ENCODE measurements around the gene CACNA2D3. TPM values are rescaled to one million over a fixed set of nuclear protein-coding genes. Genes with fewer than 3 reads are reported as not detected.

CACNA2D3 gene
- total RNA-seq, 1 experiment from 2014 or later: not detected

DNA sequence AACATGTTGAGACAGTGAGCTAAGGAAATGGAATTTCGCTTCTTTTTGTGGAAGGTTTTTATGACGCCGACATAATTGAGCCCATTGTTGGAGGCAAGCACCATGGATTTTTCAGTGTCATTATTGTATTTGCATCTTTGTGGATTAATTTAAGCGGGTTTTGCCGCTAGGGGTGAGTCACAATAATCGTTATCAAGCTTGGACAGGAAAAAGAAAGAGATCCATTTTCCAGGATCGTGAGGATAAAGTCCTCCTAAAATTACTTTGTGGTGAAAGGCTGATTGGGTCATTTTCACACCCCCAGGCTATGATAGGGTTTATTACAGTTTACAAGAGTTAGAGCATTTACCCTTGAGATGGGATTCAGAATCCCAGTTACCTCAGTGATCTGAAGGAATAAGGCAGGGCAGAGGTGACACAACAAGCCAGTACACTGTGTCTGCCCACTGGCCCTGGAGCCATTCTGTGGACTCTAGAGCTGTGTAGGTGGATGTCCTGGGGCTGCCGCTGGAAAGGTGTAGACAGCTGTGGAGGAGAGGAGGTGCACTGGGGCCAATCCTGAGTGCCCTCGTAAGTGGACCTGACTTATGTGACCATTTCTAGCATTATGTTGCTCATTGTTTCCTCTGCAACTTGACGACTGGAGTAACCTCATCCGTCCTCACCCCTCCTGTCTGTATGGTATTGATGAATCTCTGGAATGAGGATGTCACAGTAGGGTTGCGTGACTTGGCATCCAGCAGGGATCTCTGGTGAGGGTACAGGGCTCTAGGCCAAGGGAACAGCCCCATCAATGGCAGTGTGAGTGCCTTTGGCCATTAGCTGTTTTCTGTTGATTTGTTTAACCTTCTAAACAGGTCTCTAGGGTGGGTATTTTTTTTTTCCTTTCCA is 435.4 kb downstream of the CACNA2D3 start:
- Histone ChIP-seq H3K9ac (ENCODE audit: low read length) (no peak overlapping the region), H2AFZ (ENCODE audit: low read length) (no peak overlapping the region), H3K27ac (ENCODE audit: low read length) (no peak overlapping the region), H3K79me2 (ENCODE audit: low read length) (no peaks in the 10 kb centered on the region), H3K27me3 (ENCODE audit: low read length) (no peaks in the 10 kb centered on the region), H3K4me1 (ENCODE audit: insufficient read depth, low read length) (no peaks in the 10 kb centered on the region), H3K4me2 (ENCODE audit: low read length) (no peak overlapping the region), H4K20me1 (ENCODE audit: low read length) (no peaks in the 10 kb centered on the region), H3K36me3 (ENCODE audit: low read depth, low read length) (no peaks in the 10 kb centered on the region), H3K9me3 (ENCODE audit: low read length) (no peaks in the 10 kb centered on the region), H3K4me3 (ENCODE audit: low read length) (no peak overlapping the region), H3K9me2 (replicated peaks; ENCODE audit: low read length) (no peaks in the 10 kb centered on the region), H3F3A (ENCODE audit: low read length, unreplicated experiment) (no peaks in the 10 kb centered on the region)
- BruUV-seq (replicated peaks): no TSS peak
- TF ChIP-seq EZH2phosphoT487 (IDR thresholded peaks at IDR 0.05; ENCODE audit: borderline replicate concordance, low read length) (no peak), EZH2 (IDR thresholded peaks at IDR 0.05; ENCODE audit: low read length, unreplicated experiment) (no peak)
- TF ChIP-seq, protein P1, sequence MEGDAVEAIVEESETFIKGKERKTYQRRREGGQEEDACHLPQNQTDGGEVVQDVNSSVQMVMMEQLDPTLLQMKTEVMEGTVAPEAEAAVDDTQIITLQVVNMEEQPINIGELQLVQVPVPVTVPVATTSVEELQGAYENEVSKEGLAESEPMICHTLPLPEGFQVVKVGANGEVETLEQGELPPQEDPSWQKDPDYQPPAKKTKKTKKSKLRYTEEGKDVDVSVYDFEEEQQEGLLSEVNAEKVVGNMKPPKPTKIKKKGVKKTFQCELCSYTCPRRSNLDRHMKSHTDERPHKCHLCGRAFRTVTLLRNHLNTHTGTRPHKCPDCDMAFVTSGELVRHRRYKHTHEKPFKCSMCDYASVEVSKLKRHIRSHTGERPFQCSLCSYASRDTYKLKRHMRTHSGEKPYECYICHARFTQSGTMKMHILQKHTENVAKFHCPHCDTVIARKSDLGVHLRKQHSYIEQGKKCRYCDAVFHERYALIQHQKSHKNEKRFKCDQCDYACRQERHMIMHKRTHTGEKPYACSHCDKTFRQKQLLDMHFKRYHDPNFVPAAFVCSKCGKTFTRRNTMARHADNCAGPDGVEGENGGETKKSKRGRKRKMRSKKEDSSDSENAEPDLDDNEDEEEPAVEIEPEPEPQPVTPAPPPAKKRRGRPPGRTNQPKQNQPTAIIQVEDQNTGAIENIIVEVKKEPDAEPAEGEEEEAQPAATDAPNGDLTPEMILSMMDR (conservative IDR thresholded peaks at IDR 0.05; ENCODE audit: low read depth, low read length): no peak
- ChIA-PET POLR2A (ENCODE audit: unreplicated experiment) (no interaction called here), CTCF (no interaction called here)
- intact Hi-C loops (cut with micrococcal nuclease): no loop called here
- ATAC-seq (no peak), DNase-seq (no peak)

- H3K4me1 ChIP-seq (ENCODE audit: insufficient read depth, low read length): no peaks in the 10 kb centered on the region
- H3K4me3 ChIP-seq (ENCODE audit: low read length): no peak overlapping the region
- H3K79me2 ChIP-seq (ENCODE audit: low read length): no peaks in the 10 kb centered on the region
- intact Hi-C loops (cut with micrococcal nuclease): no loop called here
- H3K9ac ChIP-seq (ENCODE audit: low read length): no peak overlapping the region
- peaks cover 12% of the 10 kb centered on the region; the same call in 1 of the 2 replicates for H3K27me3 ChIP-seq (ENCODE audit: low read length)
- H3K36me3 ChIP-seq (ENCODE audit: low read depth, low read length): no peaks in the 10 kb centered on the region
- H3F3A ChIP-seq (ENCODE audit: low read length, unreplicated experiment): no peaks in the 10 kb centered on the region
- H2AFZ ChIP-seq (ENCODE audit: low read length): no peak overlapping the region
- no peak overlapping the region for H3K27ac ChIP-seq (ENCODE audit: low read length)
- BruUV-seq (replicated peaks): no TSS peak
- ATAC-seq: no peak
- H3K9me2 ChIP-seq (replicated peaks; ENCODE audit: low read length): no peaks in the 10 kb centered on the region
- no peaks in the 10 kb centered on the region for H3K9me3 ChIP-seq (ENCODE audit: low read length)
- H4K20me1 ChIP-seq (ENCODE audit: low read length): no peaks in the 10 kb centered on the region
- ChIA-PET CTCF (no interaction called here), POLR2A (ENCODE audit: unreplicated experiment) (no interaction called here)
- DNase-seq: no peak
- TF ChIP-seq EZH2phosphoT487 (IDR thresholded peaks at IDR 0.05; ENCODE audit: borderline replicate concordance, low read length): no peak
- TF ChIP-seq, protein P1 (conservative IDR thresholded peaks at IDR 0.05; ENCODE audit: low read depth, low read length): no peak
- no peak for TF ChIP-seq EZH2 (IDR thresholded peaks at IDR 0.05; ENCODE audit: low read length, unreplicated experiment)
- no peak overlapping the region for H3K4me2 ChIP-seq (ENCODE audit: low read length)
Observed at GRCh38 chr3:54563501-54564200, 441.3 kb downstream of the CACNA2D3 start.
